ENCODE results near the gene ITIH4.
"Not testable (repeated sequence)": the region's sequence is repeated elsewhere in the genome, so short reads cannot be mapped to it uniquely, and the experiment has no call there.

- not testable (repeated sequence) for TF ChIP-seq EP300, POLR2A, CTCF (IDR thresholded peaks at IDR 0.05)
These were observed 54.0 kb downstream of the ITIH4 start for GRCh38 chr3:52776486-52776885.
